Caco-2 (cell line): ENCODE results near the gene HRH2. TPM values are rescaled to one million over a fixed set of nuclear protein-coding genes. Genes with fewer than 3 reads are reported as not detected.

Source experiments
- BruUV-seq: library from RNA; stranded (reverse); fragments of 400-500 nt; replicated peaks from 2 replicates; lab custom pipeline; 2021; lab: Mats Ljungman, UMichigan
- CTCF ChIA-PET: fragments of 300-600 bp; sonication (Branson Sonifier 250); formaldehyde crosslinking; loops from one replicate; lab custom pipeline; 2022; ENCODE audit warnings: antibody characterized with exemption; lab: Charles Lee
- POLR2A ChIA-PET: fragments of 300-600 bp; sonication (Branson Sonifier 250); formaldehyde crosslinking; loops from one replicate; lab custom pipeline; 2022; ENCODE audit warnings: antibody characterized with exemption; lab: Charles Lee
- DNase-seq, 2 experiments: peaks; one replicate each; pipeline versions ENCODE4 v3.0.0 to v3.0.0-alpha.2; 2020 to 2022
- H3K27me3 ChIP-seq: replicated peaks from 2 replicates; pipeline ENCODE4 v1.6.0; 2011; ENCODE audit warnings: low read length; ENCODE audit not compliant: control insufficient read depth, insufficient read depth
- H3K36me3 ChIP-seq: 2 replicates; pipeline ENCODE4 v1.5.1; 2011; ENCODE audit warnings: low read length; ENCODE audit not compliant: control insufficient read depth, insufficient read depth
- H3K4me1 ChIP-seq: fragments of 250-450 bp; sonication (Bioruptor Pico); 2 replicates; pipeline ENCODE4 v1.5.1; 2020; ENCODE audit warnings: mild to moderate bottlenecking
- H3K4me3 ChIP-seq: 2 replicates; pipeline ENCODE4 v1.5.1; 2011; ENCODE audit warnings: low read depth, mild to moderate bottlenecking, control low read depth, low read length
- H3K9me3 ChIP-seq: fragments of 250-450 bp; sonication (Bioruptor Pico); 2 replicates; pipeline ENCODE4 v1.5.1; 2020; ENCODE audit warnings: mild to moderate bottlenecking, moderate library complexity
- H3K27ac Mint-ChIP-seq: one replicate; pipeline ENCODE4 v1.8.0; 2022; ENCODE audit warnings: mixed read lengths; ENCODE audit not compliant: unreplicated experiment
- H3K27me3 Mint-ChIP-seq: one replicate; pipeline ENCODE4 v1.8.0; 2022; ENCODE audit warnings: mixed read lengths; ENCODE audit not compliant: insufficient read depth, unreplicated experiment
- H3K36me3 Mint-ChIP-seq: one replicate; pipeline ENCODE4 v1.8.0; 2022; ENCODE audit warnings: mild to moderate bottlenecking, mixed read lengths; ENCODE audit not compliant: insufficient read depth, unreplicated experiment
- H3K4me1 Mint-ChIP-seq: one replicate; pipeline ENCODE4 v1.8.0; 2022; ENCODE audit warnings: low read depth, mixed read lengths; ENCODE audit not compliant: unreplicated experiment
- H3K4me3 Mint-ChIP-seq: one replicate; pipeline ENCODE4 v1.8.0; 2022; ENCODE audit warnings: mild to moderate bottlenecking, moderate library complexity, mixed read lengths; ENCODE audit not compliant: unreplicated experiment
- H3K9me3 Mint-ChIP-seq: one replicate; pipeline ENCODE4 v1.8.0; 2022; ENCODE audit warnings: mixed read lengths; ENCODE audit not compliant: unreplicated experiment
- CTCF ChIP-seq, 2 experiments: fragments of 200-600 bp in 1 of 2; IDR thresholded peaks; 1 replicate in 1 of 2; 2 replicates in 1 of 2; pipeline versions ENCODE4 v1.5.1 to v1.8.0; 2011 to 2022; ENCODE audit warnings: antibody characterized with exemption in 1 of 2, control low read depth in 1 of 2, inconsistent platforms in 1 of 2, low read depth in 1 of 2, low read length in 1 of 2, mild to moderate bottlenecking in 1 of 2, moderate library complexity in 1 of 2; ENCODE audit not compliant: insufficient read depth in 1 of 2, severe bottlenecking in 1 of 2, unreplicated experiment in 1 of 2
- intact Hi-C: fragments of 100-400 bp; cut with micrococcal nuclease; formaldehyde crosslinking; loops from one replicate; pipeline ENCODE4 v1.10.0; 2022; ENCODE audit not compliant: unreplicated experiment
- total RNA-seq: library from RNA; stranded (reverse); gene quantifications from 2 replicates; pipeline ENCODE4 v1.2.3, GENCODE V29; 2022

The HRH2 gene
- total RNA-seq, 1 experiment from 2014 or later = not detected

GRCh38 chr5:175671013-175671412 is 13.1 kb downstream of the HRH2 start:
- BruUV-seq = no TSS peak
- Mint-ChIP-seq H3K4me3 (no peak overlapping the region), H3K27me3 (no peaks in the 10 kb centered on the region), H3K36me3 (no peaks in the 10 kb centered on the region), H3K27ac (no peak overlapping the region), H3K4me1 (peaks cover 12% of the 10 kb centered on the region), H3K9me3 (no peaks in the 10 kb centered on the region)
- ChIA-PET POLR2A (no interaction called here), CTCF (no interaction called here)
- DNase-seq = no peak
- intact Hi-C loops = no loop called here
- Histone ChIP-seq H3K9me3 (no peaks in the 10 kb centered on the region), H3K36me3 (no peaks in the 10 kb centered on the region), H3K27me3 (no peaks in the 10 kb centered on the region), H3K4me3 (no peak overlapping the region), H3K4me1 (peaks cover 6% of the 10 kb centered on the region; the same call in 1 of the 2 replicates)
- no peak for TF ChIP-seq CTCF (IDR thresholded peaks at IDR 0.05; ENCODE audit: insufficient read depth in 1 of 2, low read depth in 1 of 2, low read length in 1 of 2, severe bottlenecking in 1 of 2, unreplicated experiment in 1 of 2)

GRCh38 chr5:175672976-175673648 is 15.2 kb downstream of the HRH2 start:
- BruUV-seq = no TSS peak
- Histone ChIP-seq H3K36me3 (no peaks in the 10 kb centered on the region), H3K4me3 (no peak overlapping the region), H3K9me3 (no peaks in the 10 kb centered on the region), H3K27me3 (no peaks in the 10 kb centered on the region), H3K4me1 (no peaks in the 10 kb centered on the region)
- POLR2A ChIA-PET = no interaction called here
- H3K4me3 Mint-ChIP-seq = no peak overlapping the region
- peaks cover 12% of the 10 kb centered on the region for H3K4me1 Mint-ChIP-seq
- H3K27me3 Mint-ChIP-seq = peaks cover 4% of the 10 kb centered on the region
- H3K9me3 Mint-ChIP-seq = no peaks in the 10 kb centered on the region
- H3K36me3 Mint-ChIP-seq = no peaks in the 10 kb centered on the region
- no peak for DNase-seq
- no peak overlapping the region for H3K27ac Mint-ChIP-seq
- TF ChIP-seq CTCF (IDR thresholded peaks at IDR 0.05; ENCODE audit: insufficient read depth in 1 of 2, low read depth in 1 of 2, low read length in 1 of 2, severe bottlenecking in 1 of 2, unreplicated experiment in 1 of 2) = no peak
- intact Hi-C loops = no loop called here
- CTCF ChIA-PET = interaction anchor here (0.6 kb wide), 1 partner anchor 24 kb away, joined by 3 read pairs; no protein-coding TSS in a partner anchor

GRCh38 chr5:175674731-175675346 is 17.0 kb downstream of the HRH2 start:
- no peaks in the 10 kb centered on the region for H3K27me3 ChIP-seq
- no peaks in the 10 kb centered on the region for H3K9me3 ChIP-seq
- H3K4me3 ChIP-seq = no peak overlapping the region
- ChIA-PET POLR2A (no interaction called here), CTCF (no interaction called here)
- H3K27ac Mint-ChIP-seq = no peak overlapping the region
- no peaks in the 10 kb centered on the region for H3K9me3 Mint-ChIP-seq
- H3K4me1 ChIP-seq = no peaks in the 10 kb centered on the region
- no peaks in the 10 kb centered on the region for H3K36me3 ChIP-seq
- H3K4me1 Mint-ChIP-seq = peaks cover 19% of the 10 kb centered on the region
- intact Hi-C loops = no loop called here
- peaks cover 7% of the 10 kb centered on the region for H3K27me3 Mint-ChIP-seq
- no peaks in the 10 kb centered on the region for H3K36me3 Mint-ChIP-seq
- no peak overlapping the region for H3K4me3 Mint-ChIP-seq
- BruUV-seq = no TSS peak
- no peak for DNase-seq
- no peak for TF ChIP-seq CTCF (IDR thresholded peaks at IDR 0.05; ENCODE audit: insufficient read depth in 1 of 2, low read depth in 1 of 2, low read length in 1 of 2, severe bottlenecking in 1 of 2, unreplicated experiment in 1 of 2)
